A549 (cell line): ENCODE results near the gene PPP5C. TPM values are rescaled to one million over a fixed set of nuclear protein-coding genes. Genes with fewer than 3 reads are reported as not detected.
A peak's percentile ranks its signal among the peaks of the same experiment; 100 is the strongest.

Experiments
- ATAC-seq, 2 experiments: fragments of 200-7000 bp in 1 of 2; fragments of >200 bp in 1 of 2; cut with Nextera tagmentation in 1 of 2; cut with Tn5 transposase in 1 of 2; 3 replicates each; pipeline versions ENCODE4 v1.8.0 to v1.9.1; 2018 to 2020; ENCODE audit warnings: mild to moderate bottlenecking in 1 of 2, moderate library complexity in 1 of 2
- CTCF ChIA-PET: fragments of 300-600 bp; sonication (Branson Sonifier 250); formaldehyde crosslinking; extraction: SDS; loops from one replicate; lab custom pipeline; 2021; ENCODE audit warnings: antibody characterized with exemption, inconsistent platforms; lab: Yijun Ruan, JAX
- POLR2A ChIA-PET: fragments of 350-600 bp; formaldehyde crosslinking; extraction: SDS; loops from one replicate; lab custom pipeline; 2021; ENCODE audit warnings: antibody characterized with exemption, inconsistent platforms; lab: Yijun Ruan, JAX
- DNase-seq, 2 experiments: peaks; one replicate each; pipeline versions ENCODE4 v3.0.0 to v3.0.0-alpha.2; 2011 to 2016; ENCODE audit warnings: low read depth in 1 of 2, low spot score in 1 of 2
- FAIRE-seq: peaks from 2 replicates; lab custom pipeline; 2011; peaks lifted over from hg19 to GRCh38; lab: Jason Lieb, UNC
- H3K27ac ChIP-seq, 2 experiments: fragments of >200 bp; sonication (Bioruptor Twin); formaldehyde crosslinking; 3 replicates each; pipeline ENCODE4 v1.5.1; 2016 to 2017
- H3K4me1 ChIP-seq: fragments of >200 bp; sonication (Bioruptor Twin); formaldehyde crosslinking; 3 replicates; pipeline ENCODE4 v1.6.1; 2016
- H3K4me2 ChIP-seq: fragments of >200 bp; sonication (Bioruptor Twin); formaldehyde crosslinking; 3 replicates; pipeline ENCODE4 v1.6.1; 2016
- H3K4me3 ChIP-seq: fragments of >200 bp; sonication (Bioruptor Twin); formaldehyde crosslinking; 3 replicates; pipeline ENCODE4 v1.5.1; 2016
- H3K9me3 ChIP-seq: fragments of >200 bp; sonication (Bioruptor Twin); formaldehyde crosslinking; 3 replicates; pipeline ENCODE4 v1.6.1; 2016
- BCL3 ChIP-seq: fragments of >200 bp; sonication (Bioruptor Twin); formaldehyde crosslinking; IDR thresholded peaks from 3 replicates; pipeline ENCODE4 v1.6.1; 2016
- CEBPB ChIP-seq, 2 experiments: fragments of >200 bp in 1 of 2; sonication (Bioruptor Twin) in 1 of 2; formaldehyde crosslinking in 1 of 2; IDR thresholded peaks; 2 replicates each; pipeline ENCODE4 v1.6.1; 2012 to 2016
- CHD2 ChIP-seq: fragments of 150-350 bp; IDR thresholded peaks from 2 replicates; pipeline ENCODE4 v1.6.1; 2014; ENCODE audit warnings: low read length; ENCODE audit not compliant: partially characterized antibody
- CHD4 ChIP-seq: fragments of 200-600 bp; sonication (generic); IDR thresholded peaks from 2 replicates; pipeline ENCODE4 v1.6.1; 2016; ENCODE audit warnings: antibody characterized with exemption, mild to moderate bottlenecking, borderline replicate concordance
- E2F6 ChIP-seq: IDR thresholded peaks from 2 replicates; pipeline ENCODE4 v1.6.1; 2012; ENCODE audit warnings: low read depth, borderline replicate concordance
- ELK1 ChIP-seq: fragments of 150-350 bp; IDR thresholded peaks from 2 replicates; pipeline ENCODE4 v1.6.1; 2014; ENCODE audit warnings: low read depth, mild to moderate bottlenecking, low read length
- EP300 ChIP-seq, 2 experiments: fragments of >200 bp; sonication (Bioruptor Twin); formaldehyde crosslinking; IDR thresholded peaks; 2 replicates in 1 of 2; 3 replicates in 1 of 2; pipeline ENCODE4 v1.6.1; 2016 to 2017
- ESRRA ChIP-seq: fragments of 150-350 bp; IDR thresholded peaks from 2 replicates; pipeline ENCODE4 v1.6.1; 2014; ENCODE audit warnings: mild to moderate bottlenecking, low read length, borderline replicate concordance
- FOSL2 ChIP-seq, 2 experiments: fragments of 450-650 bp in 1 of 2; fragments of >200 bp in 1 of 2; sonication (Bioruptor Twin) in 1 of 2; formaldehyde crosslinking; IDR thresholded peaks; 2 replicates each; pipeline versions ENCODE4 v1.5.0 to v1.6.1; 2016 to 2020; ENCODE audit warnings: mild to moderate bottlenecking in 1 of 2, moderate library complexity in 1 of 2
- FOXS1 ChIP-seq: fragments of 250-450 bp; sonication (Bioruptor Pico); IDR thresholded peaks from 2 replicates; pipeline ENCODE4 v1.5.0; 2020; ENCODE audit warnings: mild to moderate bottlenecking, moderate library complexity
- GATA3 ChIP-seq: IDR thresholded peaks from 2 replicates; pipeline ENCODE4 v1.6.1; 2012; ENCODE audit warnings: borderline replicate concordance
- HDAC2 ChIP-seq: fragments of 200-600 bp; sonication (generic); IDR thresholded peaks from 2 replicates; pipeline ENCODE4 v1.6.1; 2016
- HEYL ChIP-seq: fragments of 250-450 bp; sonication (Bioruptor Pico); IDR thresholded peaks from 2 replicates; pipeline ENCODE4 v1.8.0; 2021; ENCODE audit warnings: mild to moderate bottlenecking, moderate library complexity
- HOXA7 ChIP-seq: fragments of 250-450 bp; sonication (Bioruptor Pico); IDR thresholded peaks from 2 replicates; pipeline ENCODE4 v1.5.0; 2020; ENCODE audit warnings: mild to moderate bottlenecking, moderate library complexity
- HOXB13 ChIP-seq: fragments of 250-450 bp; sonication (Bioruptor Pico); IDR thresholded peaks from 2 replicates; pipeline ENCODE4 v1.5.0; 2020; ENCODE audit warnings: low read depth, mild to moderate bottlenecking, moderate library complexity
- HOXB5 ChIP-seq: fragments of 250-450 bp; sonication (Bioruptor Pico); IDR thresholded peaks from 2 replicates; pipeline ENCODE4 v1.5.0; 2020; ENCODE audit warnings: mild to moderate bottlenecking, moderate library complexity
- JUN ChIP-seq, 2 experiments: fragments of >200 bp; sonication (Bioruptor Twin); formaldehyde crosslinking; IDR thresholded peaks; 2 replicates in 1 of 2; 3 replicates in 1 of 2; pipeline ENCODE4 v1.6.1; 2016 to 2017
- KDM1A ChIP-seq: fragments of 200-600 bp; sonication (generic); IDR thresholded peaks from 2 replicates; pipeline ENCODE4 v1.6.1; 2016; ENCODE audit warnings: low read depth, mild to moderate bottlenecking
- NR3C1 ChIP-seq: fragments of >200 bp; sonication (Bioruptor Twin); formaldehyde crosslinking; IDR thresholded peaks from 3 replicates; pipeline ENCODE4 v1.6.1; 2017
- POLR2A ChIP-seq: IDR thresholded peaks from 2 replicates; pipeline ENCODE4 v1.6.1; 2012; ENCODE audit warnings: mild to moderate bottlenecking, low read length
- POLR2AphosphoS2 ChIP-seq: conservative IDR thresholded peaks from 2 replicates; pipeline ENCODE4 v1.6.1; 2012; ENCODE audit warnings: low read length, improper control_type of control experiment, inconsistent platforms
- RAD21 ChIP-seq, 2 experiments: fragments of >200 bp in 1 of 2; sonication (Bioruptor Twin) in 1 of 2; formaldehyde crosslinking in 1 of 2; IDR thresholded peaks in 1 of 2; conservative IDR thresholded peaks in 1 of 2; 2 replicates in 1 of 2; 3 replicates in 1 of 2; pipeline ENCODE4 v1.6.1; 2012 to 2018; ENCODE audit warnings: inconsistent platforms in 1 of 2
- RFX5 ChIP-seq: fragments of 450-650 bp; IDR thresholded peaks from 2 replicates; pipeline ENCODE4 v1.7.1; 2014; ENCODE audit warnings: antibody characterized with exemption, mild to moderate bottlenecking, moderate library complexity
- SMC3 ChIP-seq: fragments of >200 bp; sonication (Bioruptor Twin); formaldehyde crosslinking; IDR thresholded peaks from 3 replicates; pipeline ENCODE4 v1.6.1; 2018; ENCODE audit warnings: inconsistent platforms
- TFCP2L1 ChIP-seq: fragments of 250-450 bp; sonication (Bioruptor Pico); IDR thresholded peaks from 2 replicates; pipeline ENCODE4 v1.5.0; 2021; ENCODE audit warnings: mild to moderate bottlenecking
- TP53 ChIP-seq: fragments of 250-450 bp; sonication (Bioruptor Pico); IDR thresholded peaks from 2 replicates; pipeline ENCODE4 v1.5.0; 2021; ENCODE audit warnings: mild to moderate bottlenecking, moderate library complexity
- ZFP36 ChIP-seq: fragments of 450-650 bp; IDR thresholded peaks from 2 replicates; pipeline ENCODE4 v1.6.1; 2014; ENCODE audit warnings: borderline replicate concordance; ENCODE audit not compliant: partially characterized antibody
- ZNF302 ChIP-seq: fragments of 250-450 bp; sonication (Bioruptor Pico); IDR thresholded peaks from 2 replicates; pipeline ENCODE4 v1.9.0; 2021; ENCODE audit warnings: inconsistent platforms, mild to moderate bottlenecking, moderate library complexity
- WGBS: methylation state at CpG from one replicate; pipeline ENCODE4 v1.1.6; 2017; ENCODE audit errors: missing lambda C conversion rate; 5-methylcytosine and 5-hydroxymethylcytosine counted together
- polyA plus RNA-seq, 4 experiments: library from polyadenylated mRNA; depleted of rRNA in 3 of 4; stranded (reverse); fragments of >200 nt; fragmentation: RNase III in 1 of 4; extraction: RNeasy Plus Mini Kit Qiagen cat#74134 plus additional on column Dnase treatment in 1 of 4; gene quantifications; 2 replicates in 3 of 4; 3 replicates in 1 of 4; pipeline ENCODE4 v1.2.3, GENCODE V29; 2011 to 2017
- TF ChIP-seq, protein P1 (sequence below): fragments of >200 bp; sonication (Bioruptor Twin); formaldehyde crosslinking; IDR thresholded peaks from 3 replicates; pipeline ENCODE4 v1.5.1; 2016
- TF ChIP-seq, protein P2 (sequence below): fragments of 450-650 bp; IDR thresholded peaks from 2 replicates; pipeline ENCODE4 v1.6.1; 2014; ENCODE audit warnings: antibody characterized with exemption
- TF ChIP-seq, protein P3 (sequence below): fragments of 250-450 bp; sonication (Bioruptor Pico); IDR thresholded peaks from 2 replicates; pipeline ENCODE4 v1.5.0; 2020; ENCODE audit warnings: low read depth, mild to moderate bottlenecking, moderate library complexity

Gene PPP5C
- polyA plus RNA-seq, 2 of the 4 experiments (the other 2 are of a cell fraction), result 94.2 to 107 TPM

GRCh38 chr19:46393456-46394401 lies 46.8 kb downstream of the PPP5C start:
- no peak for ATAC-seq
- Histone ChIP-seq H3K4me1 (no peaks in the 10 kb centered on the region), H3K4me3 (no peak overlapping the region), H3K27ac (no peak overlapping the region), H3K4me2 (no peak overlapping the region), H3K9me3 (peaks cover 6% of the 10 kb centered on the region; the same call in 1 of the 3 replicates)
- no peak for FAIRE-seq
- ChIA-PET POLR2A (no interaction called here), CTCF (interaction anchor here (0.6 to 30.8 kb wide), 12 partner anchors 8 to 150 kb away, joined by 4 to 501 read pairs (median 46); partner anchors contain the start of gene PNMA8A)
- TF ChIP-seq HDAC2 (no peak), TFCP2L1 (no peak), ZNF302 (no peak), POLR2AphosphoS2 (no peak), ESRRA (no peak), JUN (IDR thresholded peaks at IDR 0.05) (no peak), EP300 (IDR thresholded peaks at IDR 0.05) (no peak), CHD2 (no peak), HOXB5 (CRISPR knock-in tag) (no peak), HOXB13 (CRISPR knock-in tag) (no peak), HOXA7 (no peak), POLR2A (no peak), RFX5 (no peak), GATA3 (no peak), HEYL (CRISPR knock-in tag) (no peak), FOXS1 (CRISPR knock-in tag) (no peak), FOSL2 (IDR thresholded peaks at IDR 0.05) (no peak), FOSL2 (CRISPR knock-in tag; IDR thresholded peaks at IDR 0.05) (no peak)
- TF ChIP-seq, protein P1, sequence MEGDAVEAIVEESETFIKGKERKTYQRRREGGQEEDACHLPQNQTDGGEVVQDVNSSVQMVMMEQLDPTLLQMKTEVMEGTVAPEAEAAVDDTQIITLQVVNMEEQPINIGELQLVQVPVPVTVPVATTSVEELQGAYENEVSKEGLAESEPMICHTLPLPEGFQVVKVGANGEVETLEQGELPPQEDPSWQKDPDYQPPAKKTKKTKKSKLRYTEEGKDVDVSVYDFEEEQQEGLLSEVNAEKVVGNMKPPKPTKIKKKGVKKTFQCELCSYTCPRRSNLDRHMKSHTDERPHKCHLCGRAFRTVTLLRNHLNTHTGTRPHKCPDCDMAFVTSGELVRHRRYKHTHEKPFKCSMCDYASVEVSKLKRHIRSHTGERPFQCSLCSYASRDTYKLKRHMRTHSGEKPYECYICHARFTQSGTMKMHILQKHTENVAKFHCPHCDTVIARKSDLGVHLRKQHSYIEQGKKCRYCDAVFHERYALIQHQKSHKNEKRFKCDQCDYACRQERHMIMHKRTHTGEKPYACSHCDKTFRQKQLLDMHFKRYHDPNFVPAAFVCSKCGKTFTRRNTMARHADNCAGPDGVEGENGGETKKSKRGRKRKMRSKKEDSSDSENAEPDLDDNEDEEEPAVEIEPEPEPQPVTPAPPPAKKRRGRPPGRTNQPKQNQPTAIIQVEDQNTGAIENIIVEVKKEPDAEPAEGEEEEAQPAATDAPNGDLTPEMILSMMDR, result no peak
- TF ChIP-seq, protein P2, sequence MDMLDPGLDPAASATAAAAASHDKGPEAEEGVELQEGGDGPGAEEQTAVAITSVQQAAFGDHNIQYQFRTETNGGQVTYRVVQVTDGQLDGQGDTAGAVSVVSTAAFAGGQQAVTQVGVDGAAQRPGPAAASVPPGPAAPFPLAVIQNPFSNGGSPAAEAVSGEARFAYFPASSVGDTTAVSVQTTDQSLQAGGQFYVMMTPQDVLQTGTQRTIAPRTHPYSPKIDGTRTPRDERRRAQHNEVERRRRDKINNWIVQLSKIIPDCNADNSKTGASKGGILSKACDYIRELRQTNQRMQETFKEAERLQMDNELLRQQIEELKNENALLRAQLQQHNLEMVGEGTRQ, result no peak
- DNase-seq, result no peak
- WGBS, result 79% methylated on average over 21 of the region's 21 CpGs

- no peak for ATAC-seq
- Histone ChIP-seq H3K4me3 (no peak overlapping the region), H3K27ac (no peak overlapping the region), H3K4me1 (no peaks in the 10 kb centered on the region), H3K4me2 (no peak overlapping the region), H3K9me3 (peaks cover 5% of the 10 kb centered on the region; the same call in 1 of the 3 replicates)
- ChIA-PET POLR2A (interaction anchor here (0.6 kb wide), 3 partner anchors 26 to 113 kb away, joined by 3 read pairs; no protein-coding TSS in a partner anchor), CTCF (interaction anchor here (0.8 to 30.8 kb wide), 27 partner anchors 7 to 316 kb away, joined by 3 to 501 read pairs (median 14); partner anchors contain the start of genes PNMA8A and PPP5C)
- DNase-seq, result no peak
- 88% methylated on average over 5 of the region's 5 CpGs for WGBS
- FAIRE-seq, result no peak
- TF ChIP-seq HEYL (CRISPR knock-in tag) (no peak), NR3C1 (no peak), SMC3 (no peak), KDM1A (peak; percentile 88), HOXB5 (CRISPR knock-in tag) (no peak), ZFP36 (peak; percentile 79), E2F6 (no peak), BCL3 (no peak), CHD4 (0 out of 2 replicates have a peak, but pooled peaks have one; percentile 35), RAD21 (conservative IDR thresholded peaks at IDR 0.05 in 1 of 2, IDR thresholded peaks at IDR 0.05 in 1 of 2) (no peak), TP53 (CRISPR knock-in tag) (no peak), HDAC2 (peak; percentile 74; the same call in 1 of the 2 replicates), ELK1 (no peak), EP300 (IDR thresholded peaks at IDR 0.05) (no peak), CEBPB (IDR thresholded peaks at IDR 0.05) (no peak), JUN (IDR thresholded peaks at IDR 0.05) (no peak), HOXA7 (no peak)
- TF ChIP-seq, protein P3, sequence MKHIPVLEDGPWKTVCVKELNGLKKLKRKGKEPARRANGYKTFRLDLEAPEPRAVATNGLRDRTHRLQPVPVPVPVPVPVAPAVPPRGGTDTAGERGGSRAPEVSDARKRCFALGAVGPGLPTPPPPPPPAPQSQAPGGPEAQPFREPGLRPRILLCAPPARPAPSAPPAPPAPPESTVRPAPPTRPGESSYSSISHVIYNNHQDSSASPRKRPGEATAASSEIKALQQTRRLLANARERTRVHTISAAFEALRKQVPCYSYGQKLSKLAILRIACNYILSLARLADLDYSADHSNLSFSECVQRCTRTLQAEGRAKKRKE (CRISPR knock-in tag), result no peak
Measured at GRCh38 chr19:46394402-46394797, 47.5 kb downstream of the PPP5C start.
